SK-N-SH (cell line): ENCODE data around the gene KRTAP5-11. TPM values are rescaled to one million over a fixed set of nuclear protein-coding genes. Genes with fewer than 3 reads are reported as not detected.

Source experiments
- CTCF ChIA-PET: fragments of 300-600, 350-600 bp; formaldehyde crosslinking; extraction: SDS; loops from one replicate; lab custom pipeline; 2021; lab: Yijun Ruan, JAX
- POLR2A ChIA-PET: fragments of 350-600 bp; sonication (Branson Sonifier 250); formaldehyde crosslinking; extraction: SDS; loops from one replicate; lab custom pipeline; 2020; ENCODE audit warnings: antibody characterized with exemption, inconsistent platforms; lab: Yijun Ruan, JAX
- DNase-seq: peaks from one replicate; pipeline ENCODE4 v3.0.0; 2012
- H2AFZ ChIP-seq: fragments of 200-600 bp; sonication (generic); 2 replicates; pipeline ENCODE4 v1.8.1; 2016; ENCODE audit warnings: antibody characterized with exemption, mild to moderate bottlenecking, low read depth
- H3F3A ChIP-seq: fragments of 200-600 bp; sonication (generic); replicated peaks from 2 replicates; pipeline ENCODE3; 2016; ENCODE audit warnings: antibody characterized with exemption, mild to moderate bottlenecking; ENCODE audit not compliant: insufficient read depth
- H3K27ac ChIP-seq, 2 experiments: fragments of 200-500 bp in 1 of 2; fragments of 200-600 bp in 1 of 2; sonication (Bioruptor generic) in 1 of 2; sonication (generic), shearing (Covaris generic) in 1 of 2; 2 replicates each; pipeline versions ENCODE4 v1.5.1 to v1.6.1; 2014 to 2016; ENCODE audit warnings: low read depth in 2 of 2, inconsistent platforms in 1 of 2, low read length in 1 of 2, mild to moderate bottlenecking in 1 of 2, mixed read lengths in 1 of 2
- H3K27me3 ChIP-seq: fragments of 200-600 bp; sonication (generic), shearing (Covaris generic); 2 replicates; pipeline ENCODE4 v1.6.1; 2016; ENCODE audit warnings: mixed run types; ENCODE audit not compliant: insufficient read depth
- H3K36me3 ChIP-seq, 2 experiments: fragments of 200-500 bp in 1 of 2; fragments of 200-600 bp in 1 of 2; sonication (Bioruptor generic) in 1 of 2; sonication (generic) in 1 of 2; replicated peaks in 1 of 2; 2 replicates each; pipeline versions ENCODE3 to v1.5.1; 2014 to 2016; ENCODE audit warnings: low read length in 1 of 2, mild to moderate bottlenecking in 1 of 2; ENCODE audit not compliant: insufficient read depth in 2 of 2, control insufficient read depth in 1 of 2
- H3K4me1 ChIP-seq, 2 experiments: fragments of 200-500 bp in 1 of 2; fragments of 200-600 bp in 1 of 2; sonication (Bioruptor generic) in 1 of 2; sonication (generic), shearing (Covaris generic) in 1 of 2; 2 replicates each; pipeline versions ENCODE4 v1.5.1 to v1.6.1; 2014 to 2016; ENCODE audit warnings: low read depth in 1 of 2, low read length in 1 of 2, mixed run types in 1 of 2; ENCODE audit not compliant: insufficient read depth in 2 of 2, control insufficient read depth in 1 of 2
- H3K4me2 ChIP-seq: fragments of 200-600 bp; sonication (generic), shearing (Covaris generic); 2 replicates; pipeline ENCODE4 v1.6.1; 2017; ENCODE audit warnings: mixed run types
- H3K4me3 ChIP-seq, 2 experiments: fragments of 200-500 bp in 1 of 2; fragments of 200-600 bp in 1 of 2; sonication (Bioruptor generic) in 1 of 2; sonication (generic), shearing (Covaris generic) in 1 of 2; 2 replicates each; pipeline versions ENCODE4 v1.5.1 to v1.8.1; 2014 to 2016; ENCODE audit warnings: low read depth in 2 of 2, inconsistent platforms in 1 of 2, low read length in 1 of 2, mild to moderate bottlenecking in 1 of 2, mixed read lengths in 1 of 2, moderate library complexity in 1 of 2
- H3K79me2 ChIP-seq: fragments of 200-600 bp; sonication (generic); 2 replicates; pipeline ENCODE4 v1.8.1; 2017; ENCODE audit warnings: mild to moderate bottlenecking; ENCODE audit not compliant: insufficient read depth
- H3K9ac ChIP-seq: fragments of 200-600 bp; sonication (generic); 2 replicates; pipeline ENCODE4 v1.6.1; 2017; ENCODE audit warnings: mixed run types
- H3K9me2 ChIP-seq: fragments of 200-600 bp; sonication (generic); 2 replicates; pipeline ENCODE4 v1.6.1; 2017; ENCODE audit warnings: mixed run types
- H3K9me3 ChIP-seq: fragments of 200-600 bp; sonication (generic); 2 replicates; pipeline ENCODE4 v1.6.1; 2017; ENCODE audit warnings: mixed run types, mild to moderate bottlenecking, moderate library complexity
- H4K20me1 ChIP-seq: fragments of 200-600 bp; sonication (generic); 2 replicates; pipeline ENCODE4 v1.6.1; 2017; ENCODE audit warnings: mild to moderate bottlenecking, mixed run types; ENCODE audit not compliant: insufficient read depth
- CTCF ChIP-seq: fragments of 200-600 bp; sonication (generic); IDR thresholded peaks from 2 replicates; pipeline ENCODE4 v1.6.1; 2017; ENCODE audit warnings: antibody characterized with exemption, mild to moderate bottlenecking, moderate library complexity
- ELF1 ChIP-seq: IDR thresholded peaks from 2 replicates; pipeline ENCODE4 v1.4.0; 2012
- GATA2 ChIP-seq: sonication (generic); formaldehyde crosslinking; IDR thresholded peaks from 2 replicates; pipeline ENCODE4 v1.5.0; 2020; ENCODE audit warnings: mild to moderate bottlenecking, missing genetic modification reagents
- IRF3 ChIP-seq: fragments of 150-350 bp; IDR thresholded peaks from 2 replicates; pipeline ENCODE4 v1.6.1; 2016; ENCODE audit warnings: mild to moderate bottlenecking, low read depth, low read length
- MEF2A ChIP-seq: IDR thresholded peaks from 2 replicates; pipeline ENCODE4 v1.4.0; 2012; ENCODE audit warnings: low read depth, borderline replicate concordance
- MXI1 ChIP-seq: IDR thresholded peaks from 2 replicates; pipeline ENCODE4 v1.6.1; 2012; ENCODE audit warnings: mild to moderate bottlenecking, low read depth, low read length, improper control_type of control experiment
- NFIC ChIP-seq: IDR thresholded peaks from 2 replicates; pipeline ENCODE4 v1.4.0; 2012; ENCODE audit warnings: borderline replicate concordance
- RAD21 ChIP-seq: IDR thresholded peaks from 2 replicates; pipeline ENCODE4 v1.6.1; 2012; ENCODE audit warnings: mild to moderate bottlenecking, low read length
- RCOR1 ChIP-seq: fragments of 150-350 bp; IDR thresholded peaks from 2 replicates; pipeline ENCODE4 v1.6.1; 2017; ENCODE audit warnings: antibody characterized with exemption, low read length
- REST ChIP-seq: IDR thresholded peaks from 2 replicates; pipeline ENCODE4 v1.6.1; 2012; ENCODE audit warnings: mild to moderate bottlenecking, low read depth, low read length, moderate library complexity
- RFX5 ChIP-seq: IDR thresholded peaks from 2 replicates; pipeline ENCODE4 v1.6.1; 2012; ENCODE audit warnings: mild to moderate bottlenecking, improper control_type of control experiment, low read length
- RXRA ChIP-seq: IDR thresholded peaks from 2 replicates; pipeline ENCODE4 v1.4.0; 2012; ENCODE audit warnings: low read depth, mild to moderate bottlenecking, borderline replicate concordance
- SIN3A ChIP-seq: IDR thresholded peaks from 2 replicates; pipeline ENCODE4 v1.6.1; 2012; ENCODE audit warnings: low read depth, mild to moderate bottlenecking, low read length, moderate library complexity, borderline replicate concordance
- TAF1 ChIP-seq: IDR thresholded peaks from 2 replicates; pipeline ENCODE4 v1.6.1; 2012; ENCODE audit warnings: low read depth, mild to moderate bottlenecking, low read length, moderate library complexity, borderline replicate concordance
- USF1 ChIP-seq: IDR thresholded peaks from 2 replicates; pipeline ENCODE4 v1.4.0; 2012; ENCODE audit warnings: low read depth, borderline replicate concordance
- ZBTB33 ChIP-seq: IDR thresholded peaks from 2 replicates; pipeline ENCODE4 v1.4.0; 2012; ENCODE audit warnings: low read depth, borderline replicate concordance
- WGBS: methylation state at CpG from one replicate; pipeline ENCODE4 v1.1.6; 2017; ENCODE audit warnings: low lambda C conversion rate; 5-methylcytosine and 5-hydroxymethylcytosine counted together
- polyA plus RNA-seq, 3 experiments: library from polyadenylated mRNA; depleted of rRNA; stranded (reverse); fragments of >200 nt; gene quantifications; 2 replicates each; pipeline ENCODE4 v1.2.3, GENCODE V29; 2012

The KRTAP5-11 gene
- polyA plus RNA-seq, 1 of the 3 experiments (the other 2 are of a cell fraction): not detected

GRCh38 chr11:71556018-71556417, 26.7 kb downstream of the KRTAP5-11 start:
- H3K4me2 ChIP-seq: no peak overlapping the region
- H2AFZ ChIP-seq: no peak overlapping the region
- no peak overlapping the region for H3K27ac ChIP-seq
- H3K79me2 ChIP-seq: no peaks in the 10 kb centered on the region
- no peaks in the 10 kb centered on the region for H3K27me3 ChIP-seq
- H3K4me1 ChIP-seq: no peaks in the 10 kb centered on the region
- 45% methylated on average over 4 of the region's 4 CpGs for WGBS
- no peak overlapping the region for H3K9ac ChIP-seq
- H3K36me3 ChIP-seq: no peaks in the 10 kb centered on the region
- no peaks in the 10 kb centered on the region for H3K9me2 ChIP-seq
- no peaks in the 10 kb centered on the region for H4K20me1 ChIP-seq
- POLR2A ChIA-PET: no interaction called here
- TF ChIP-seq MXI1 (no peak), USF1 (no peak), ZBTB33 (no peak), TAF1 (no peak), GATA2 (no peak), CTCF (no peak), RXRA (no peak), NFIC (no peak)
- TF ChIP-seq, all 33 proteins: peak for 0
- Histone ChIP-seq H3K4me3 (no peak overlapping the region), H3F3A (no peaks in the 10 kb centered on the region), H3K9me3 (no peaks in the 10 kb centered on the region)
- CTCF ChIA-PET: interaction anchor here (1.0 to 2.1 kb wide), 2 partner anchors 13 to 24 kb away, joined by 3 to 9 read pairs; no protein-coding TSS in a partner anchor
- no peak for DNase-seq

GRCh38 chr11:71555508-71555907, 27.2 kb downstream of the KRTAP5-11 start:
- no peaks in the 10 kb centered on the region for H3F3A ChIP-seq
- DNase-seq: no peak
- ChIA-PET CTCF (interaction anchor here (2.1 kb wide), 1 partner anchor 25 kb away, joined by 9 read pairs; no protein-coding TSS in a partner anchor), POLR2A (no interaction called here)
- H3K4me1 ChIP-seq: no peaks in the 10 kb centered on the region
- H3K4me3 ChIP-seq: no peak overlapping the region
- H3K4me2 ChIP-seq: no peak overlapping the region
- no peak overlapping the region for H3K27ac ChIP-seq
- no peaks in the 10 kb centered on the region for H3K9me2 ChIP-seq
- no peak overlapping the region for H2AFZ ChIP-seq
- H4K20me1 ChIP-seq: no peaks in the 10 kb centered on the region
- WGBS: 7% methylated on average over 3 of the region's 11 CpGs
- no peaks in the 10 kb centered on the region for H3K27me3 ChIP-seq
- H3K9ac ChIP-seq: no peak overlapping the region
- H3K9me3 ChIP-seq: no peaks in the 10 kb centered on the region
- H3K36me3 ChIP-seq: no peaks in the 10 kb centered on the region
- H3K79me2 ChIP-seq: no peaks in the 10 kb centered on the region
- TF ChIP-seq ZBTB33 (no peak), SIN3A (no peak), MEF2A (no peak), RFX5 (no peak), RAD21 (no peak), ELF1 (no peak), IRF3 (no peak), REST (no peak), RCOR1 (no peak)
